Measurements from ENCODE around the gene SIX4.

- TF ChIP-seq POLR2A (IDR thresholded peaks at IDR 0.05) (no peak), CTCF (IDR thresholded peaks at IDR 0.05) (no peak)
These were observed 12.3 kb upstream of the SIX4 start for GRCh38 chr14:60736494-60736893.
